Liver (tissue), 9 donors: ENCODE measurements around the gene SMG6. TPM values are rescaled to one million over a fixed set of nuclear protein-coding genes. Genes with fewer than 3 reads are reported as not detected.

ENCODE experiments used
- DNase-seq: peaks from one replicate; pipeline ENCODE4 v3.0.0-alpha.2; 2017; ENCODE audit warnings: low spot score
- H3K27ac ChIP-seq, 2 donors: one replicate each; pipeline ENCODE4 v1.7.0; 2013; ENCODE audit warnings: inconsistent platforms in 2 of 2, low read length in 2 of 2, control low read depth in 1 of 2, low read depth in 1 of 2, mild to moderate bottlenecking in 1 of 2
- H3K27me3 ChIP-seq, 4 donors: one replicate each; pipeline versions ENCODE4 v1.6.1 to v1.7.0; 2013; ENCODE audit warnings: low read length in 3 of 4, inconsistent platforms in 1 of 4, mild to moderate bottlenecking in 1 of 4, moderate library complexity in 1 of 4; ENCODE audit not compliant: control insufficient read depth in 4 of 4, insufficient read depth in 4 of 4
- H3K36me3 ChIP-seq, 4 donors: one replicate each; pipeline versions ENCODE4 v1.6.1 to v1.7.0; 2013; ENCODE audit warnings: low read length in 3 of 4, mild to moderate bottlenecking in 3 of 4, low read depth in 1 of 4, moderate library complexity in 1 of 4; ENCODE audit not compliant: control insufficient read depth in 4 of 4, insufficient read depth in 3 of 4
- H3K4me1 ChIP-seq, 4 donors: one replicate each; pipeline versions ENCODE4 v1.6.1 to v1.7.0; 2013; ENCODE audit warnings: low read length in 3 of 4, mild to moderate bottlenecking in 3 of 4, moderate library complexity in 1 of 4; ENCODE audit not compliant: control insufficient read depth in 4 of 4, insufficient read depth in 4 of 4
- H3K4me3 ChIP-seq, 3 donors: one replicate each; pipeline versions ENCODE4 v1.6.1 to v1.7.0; 2013; ENCODE audit warnings: low read length in 3 of 3, control low read depth in 1 of 3, low read depth in 1 of 3, mild to moderate bottlenecking in 1 of 3
- H3K9ac ChIP-seq, 2 donors: one replicate each; pipeline ENCODE4 v1.7.0; 2013; ENCODE audit warnings: low read length in 2 of 2, mild to moderate bottlenecking in 2 of 2, moderate library complexity in 2 of 2, control low read depth in 1 of 2, low read depth in 1 of 2
- H3K9me3 ChIP-seq, 4 donors: one replicate each; pipeline versions ENCODE4 v1.6.1 to v1.7.0; 2013; ENCODE audit warnings: low read length in 3 of 4; ENCODE audit not compliant: control insufficient read depth in 4 of 4
- ATF3 ChIP-seq: IDR thresholded peaks from 2 replicates; pipeline ENCODE4 v1.6.1; 2016; ENCODE audit warnings: antibody characterized with exemption
- CTCF ChIP-seq: fragments of 150-350 bp; IDR thresholded peaks from 2 replicates; pipeline ENCODE4 v1.5.1; 2017; ENCODE audit warnings: improper control_type of control experiment, low read depth, low read length; ENCODE audit not compliant: missing input control
- EGR1 ChIP-seq, 2 donors: IDR thresholded peaks; 2 replicates each; pipeline ENCODE4 v1.6.1; 2016 to 2018; ENCODE audit warnings: antibody characterized with exemption in 2 of 2, low read depth in 2 of 2
- FOXA1 ChIP-seq: IDR thresholded peaks from 2 replicates; pipeline ENCODE4 v1.6.1; 2016; ENCODE audit warnings: antibody characterized with exemption
- FOXA2 ChIP-seq: IDR thresholded peaks from 2 replicates; pipeline ENCODE4 v1.6.1; 2016; ENCODE audit warnings: antibody characterized with exemption
- GABPA ChIP-seq, 2 donors: IDR thresholded peaks in 1 of 2; conservative IDR thresholded peaks in 1 of 2; 2 replicates each; pipeline ENCODE4 v1.6.1; 2016; ENCODE audit warnings: antibody characterized with exemption in 2 of 2, mild to moderate bottlenecking in 1 of 2, moderate library complexity in 1 of 2
- HNF4A ChIP-seq, 2 donors: conservative IDR thresholded peaks; 2 replicates each; pipeline ENCODE4 v1.6.1; 2016; ENCODE audit warnings: antibody characterized with exemption in 2 of 2, mild to moderate bottlenecking in 2 of 2
- HNF4G ChIP-seq: IDR thresholded peaks from 2 replicates; pipeline ENCODE4 v1.6.1; 2016; ENCODE audit warnings: antibody characterized with exemption
- JUND ChIP-seq, 2 donors: IDR thresholded peaks; 2 replicates each; pipeline ENCODE4 v1.6.1; 2016; ENCODE audit warnings: antibody characterized with exemption in 2 of 2
- MAX ChIP-seq: IDR thresholded peaks from 2 replicates; pipeline ENCODE4 v1.6.1; 2016; ENCODE audit warnings: antibody characterized with exemption
- NR2F2 ChIP-seq: IDR thresholded peaks from 2 replicates; pipeline ENCODE4 v1.6.1; 2016; ENCODE audit warnings: antibody characterized with exemption
- RAD21 ChIP-seq, 2 donors: IDR thresholded peaks; 2 replicates each; pipeline ENCODE4 v1.6.1; 2016; ENCODE audit warnings: antibody characterized with exemption in 2 of 2, mild to moderate bottlenecking in 2 of 2
- RXRA ChIP-seq, 2 donors: IDR thresholded peaks; 2 replicates each; pipeline ENCODE4 v1.6.1; 2017 to 2018; ENCODE audit warnings: antibody characterized with exemption in 2 of 2, mild to moderate bottlenecking in 1 of 2
- SP1 ChIP-seq: IDR thresholded peaks from 2 replicates; pipeline ENCODE4 v1.6.1; 2018; ENCODE audit warnings: antibody characterized with exemption, mild to moderate bottlenecking
- TAF1 ChIP-seq: conservative IDR thresholded peaks from 2 replicates; pipeline ENCODE4 v1.6.1; 2016; ENCODE audit warnings: antibody characterized with exemption, mild to moderate bottlenecking
- YY1 ChIP-seq: IDR thresholded peaks from 2 replicates; pipeline ENCODE4 v1.6.1; 2016; ENCODE audit warnings: antibody characterized with exemption, mild to moderate bottlenecking
- WGBS: extraction: QIAGEN DNeasy Blood & Tissue Kit; methylation state at CpG from one replicate; pipeline ENCODE4 v1.1.7; 2013; 5-methylcytosine and 5-hydroxymethylcytosine counted together
- polyA plus RNA-seq, 2 donors: library from polyadenylated mRNA; stranded (reverse) in 1 of 2; unstranded in 1 of 2; fragments of 200-250 nt in 1 of 2; fragments of >200 nt in 1 of 2; fragmentation: Nextera tagmentation in 1 of 2; extraction: Ambion mirVana in 1 of 2; gene quantifications; one replicate each; pipeline versions ENCODE4 v1.2.1 to v1.2.3, GENCODE V29; 2013 to 2015
- total RNA-seq, 2 donors: library from RNA; depleted of rRNA; stranded (reverse); fragments of >200 nt; gene quantifications; one replicate each; pipeline ENCODE4 v1.2.3, GENCODE V29; 2014
- donor health status: healthy.
- donor health status: healthy.
- donor health status: healthy.
- donor health status: healthy.
- donor health status: healthy.

The SMG6 gene
- total and polyA plus RNA-seq, 4 donors, result 4.9 to 12.0 (median 8.2) TPM

- Histone ChIP-seq H3K9ac (no peak overlapping the region), H3K27me3 (no peaks in the 10 kb centered on the region), H3K9me3 (no peaks in the 10 kb centered on the region), H3K27ac (peak overlapping the region in 1 of 2 donors; percentile 31), H3K4me3 (no peak overlapping the region), H3K4me1 (peaks cover 3 to 16% (median 13%) of the 10 kb centered on the region in 4 donors), H3K36me3 (peaks cover 0 to 5% (median 2%) of the 10 kb centered on the region in 4 donors)
- no peak for TF ChIP-seq FOXA2
- no peak for DNase-seq
- WGBS, result 75% methylated on average over 4 of the region's 4 CpGs
Observed at GRCh38 chr17:2157081-2157480, 146.5 kb downstream of the SMG6 start.

GRCh38 chr17:2156666-2157065, 146.9 kb downstream of the SMG6 start:
- no peak overlapping the region for H3K27ac ChIP-seq
- H3K36me3 ChIP-seq, result peaks cover 0 to 5% (median 2%) of the 10 kb centered on the region in 4 donors
- no peak overlapping the region for H3K9ac ChIP-seq

GRCh38 chr17:2155573-2155972, 148.0 kb downstream of the SMG6 start:
- H3K27ac ChIP-seq, result no peak overlapping the region
- H3K4me1 ChIP-seq, result peaks cover 3 to 16% (median 13%) of the 10 kb centered on the region in 4 donors
- no peak for DNase-seq
- 81% methylated on average over 4 of the region's 4 CpGs for WGBS
- H3K36me3 ChIP-seq, result peaks cover 0 to 5% (median 2%) of the 10 kb centered on the region in 4 donors
- no peak overlapping the region for H3K4me3 ChIP-seq
- no peaks in the 10 kb centered on the region for H3K27me3 ChIP-seq
- no peak overlapping the region for H3K9ac ChIP-seq
- TF ChIP-seq FOXA1 (no peak), HNF4G (no peak), NR2F2 (no peak), GABPA (IDR thresholded peaks at IDR 0.05 in 1 of 2, conservative IDR thresholded peaks at IDR 0.05 in 1 of 2) (no peak), CTCF (no peak), ATF3 (no peak), MAX (no peak), EGR1 (IDR thresholded peaks at IDR 0.05; ENCODE audit: low read depth in 2 of 2) (no peak), YY1 (no peak), TAF1 (no peak), RXRA (IDR thresholded peaks at IDR 0.05) (no peak), JUND (IDR thresholded peaks at IDR 0.05) (no peak), RAD21 (IDR thresholded peaks at IDR 0.05) (no peak), FOXA2 (no peak), HNF4A (conservative IDR thresholded peaks at IDR 0.05) (no peak)
- H3K9me3 ChIP-seq, result no peaks in the 10 kb centered on the region

More at GRCh38 chr17:2156666-2157065, 146.9 kb downstream of the SMG6 start:
- H3K9me3 ChIP-seq, result no peaks in the 10 kb centered on the region
- DNase-seq, result no peak
- H3K4me1 ChIP-seq, result peaks cover 3 to 16% (median 13%) of the 10 kb centered on the region in 4 donors
- no peaks in the 10 kb centered on the region for H3K27me3 ChIP-seq
- no peak for TF ChIP-seq HNF4G
- TF ChIP-seq GABPA (IDR thresholded peaks at IDR 0.05 in 1 of 2, conservative IDR thresholded peaks at IDR 0.05 in 1 of 2), result no peak
- TF ChIP-seq YY1, result no peak
- TF ChIP-seq NR2F2, result no peak
- TF ChIP-seq FOXA1, result no peak
- TF ChIP-seq RXRA (IDR thresholded peaks at IDR 0.05), result no peak
- no peak for TF ChIP-seq TAF1
- TF ChIP-seq ATF3, result no peak
- TF ChIP-seq EGR1 (IDR thresholded peaks at IDR 0.05; ENCODE audit: low read depth in 2 of 2), result no peak
- no peak for TF ChIP-seq HNF4A (conservative IDR thresholded peaks at IDR 0.05)
- no peak for TF ChIP-seq CTCF
- no peak for TF ChIP-seq FOXA2
- TF ChIP-seq SP1, result no peak
- no peak for TF ChIP-seq MAX
- WGBS, result 97% methylated on average over 8 of the region's 8 CpGs
- no peak overlapping the region for H3K4me3 ChIP-seq
